PC-3 (cell line): Measurements from ENCODE around the gene CALML6. TPM values are rescaled to one million over a fixed set of nuclear protein-coding genes. Genes with fewer than 3 reads are reported as not detected.

Experiments used
- ATAC-seq: fragments of 200-7000 bp; cut with Tn5 transposase; 2 replicates; pipeline ENCODE4 v1.9.1; 2020; ENCODE audit warnings: mild to moderate bottlenecking, moderate library complexity
- BruUV-seq: library from RNA; stranded (reverse); fragments of 400-500 nt; replicated peaks from 2 replicates; lab custom pipeline; 2021; lab: Mats Ljungman, UMichigan
- CTCF ChIA-PET: fragments of 300-600 bp; sonication (Branson Sonifier 250); formaldehyde crosslinking; loops from one replicate; lab custom pipeline; 2022; ENCODE audit warnings: antibody characterized with exemption; lab: Charles Lee
- POLR2A ChIA-PET: fragments of 300-600 bp; sonication (Branson Sonifier 250); formaldehyde crosslinking; loops from one replicate; lab custom pipeline; 2022; ENCODE audit warnings: antibody characterized with exemption; ENCODE audit not compliant: unreplicated experiment; lab: Charles Lee
- DNase-seq: peaks from one replicate; pipeline ENCODE4 v3.0.0-alpha.2; 2015
- H2AFZ ChIP-seq: fragments of 300-600 bp; sonication (generic); 2 replicates; pipeline ENCODE4 v1.6.0; 2016; ENCODE audit warnings: antibody characterized with exemption, low read length
- H3F3A ChIP-seq: fragments of 300-600 bp; sonication (generic); one replicate; pipeline ENCODE4 v1.6.0; 2017; ENCODE audit warnings: antibody characterized with exemption, low read length, control low read depth, mild to moderate bottlenecking; ENCODE audit not compliant: unreplicated experiment
- H3K27ac ChIP-seq: fragments of 300-600 bp; sonication (generic); 2 replicates; pipeline ENCODE4 v1.5.1; 2016; ENCODE audit warnings: mild to moderate bottlenecking, low read length
- H3K27me3 ChIP-seq: fragments of 300-600 bp; sonication (generic); 2 replicates; pipeline ENCODE4 v1.6.1; 2016; ENCODE audit warnings: low read length, mixed read lengths
- H3K36me3 ChIP-seq: fragments of 300-600 bp; sonication (generic); 2 replicates; pipeline ENCODE4 v1.6.1; 2016; ENCODE audit warnings: low read depth, mixed run types, low read length, mixed read lengths
- H3K4me1 ChIP-seq: fragments of 300-600 bp; sonication (generic); 2 replicates; pipeline ENCODE4 v1.5.1; 2016; ENCODE audit warnings: low read length; ENCODE audit not compliant: insufficient read depth
- H3K4me2 ChIP-seq: fragments of 300-600 bp; sonication (generic); 2 replicates; pipeline ENCODE4 v1.6.0; 2016; ENCODE audit warnings: low read length
- H3K4me3 ChIP-seq: fragments of 300-600 bp; sonication (generic); 2 replicates; pipeline ENCODE4 v1.5.1; 2016; ENCODE audit warnings: mild to moderate bottlenecking, low read length, mixed read lengths
- H3K79me2 ChIP-seq: fragments of 300-600 bp; sonication (generic); 2 replicates; pipeline ENCODE4 v1.6.1; 2017; ENCODE audit warnings: low read length, mixed read lengths
- H3K9ac ChIP-seq: fragments of 300-600 bp; sonication (generic); 2 replicates; pipeline ENCODE4 v1.6.0; 2016; ENCODE audit warnings: mild to moderate bottlenecking, low read length
- H3K9me2 ChIP-seq: fragments of 300-600 bp; sonication (generic); replicated peaks from 2 replicates; pipeline ENCODE4 v1.6.1; 2016; ENCODE audit warnings: mixed run types, low read length, mixed read lengths
- H3K9me3 ChIP-seq: fragments of 300-600 bp; sonication (generic); 2 replicates; pipeline ENCODE4 v1.6.1; 2016; ENCODE audit warnings: low read length, mixed read lengths
- H4K20me1 ChIP-seq: fragments of 300-600 bp; sonication (generic); 2 replicates; pipeline ENCODE4 v1.6.1; 2016; ENCODE audit warnings: low read length, mixed read lengths
- CTCF ChIP-seq: fragments of 300-600 bp; sonication (generic); conservative IDR thresholded peaks from 2 replicates; pipeline ENCODE4 v1.5.1; 2017; ENCODE audit warnings: antibody characterized with exemption, low read depth, mild to moderate bottlenecking, low read length
- EZH2 ChIP-seq: fragments of 300-600 bp; sonication (generic); IDR thresholded peaks from one replicate; pipeline ENCODE4 v1.6.1; 2017; ENCODE audit warnings: antibody characterized with exemption, mild to moderate bottlenecking, low read length; ENCODE audit not compliant: unreplicated experiment
- EZH2phosphoT487 ChIP-seq: fragments of 300-600 bp; sonication (generic); IDR thresholded peaks from 2 replicates; pipeline ENCODE4 v1.6.1; 2018; ENCODE audit warnings: mild to moderate bottlenecking, antibody characterized with exemption, low read length, borderline replicate concordance
- intact Hi-C: fragments of 100-400 bp; cut with micrococcal nuclease; formaldehyde crosslinking; loops from 2 replicates; pipeline ENCODE4 v1.9.0; 2023
- total RNA-seq: library from RNA; depleted of rRNA; stranded (reverse); fragments of >200 nt; gene quantifications from 2 replicates; pipeline ENCODE4 v1.2.3, GENCODE V29; 2014

The CALML6 gene
- total RNA-seq, 1 experiment from 2014 or later = 1.7 TPM

GRCh38 chr1:1875932-1876331, 39.1 kb upstream of the CALML6 start:
- CTCF ChIA-PET = interaction anchor here (0.7 kb wide), 1 partner anchor 92 kb away, joined by 3 read pairs; no protein-coding TSS in a partner anchor
- no peak for DNase-seq
- Histone ChIP-seq H3K4me3 (no peak overlapping the region), H3K9me3 (no peaks in the 10 kb centered on the region), H3K27me3 (no peaks in the 10 kb centered on the region), H4K20me1 (peaks cover 84% of the 10 kb centered on the region), H3K4me2 (no peak overlapping the region), H3K27ac (no peak overlapping the region), H3K9me2 (no peaks in the 10 kb centered on the region), H3K36me3 (peaks cover 63% of the 10 kb centered on the region), H3K79me2 (peaks cover 100% of the 10 kb centered on the region), H3K4me1 (no peaks in the 10 kb centered on the region), H3K9ac (no peak overlapping the region), H2AFZ (no peak overlapping the region), H3F3A (no peaks in the 10 kb centered on the region)
- intact Hi-C loops = no loop called here
- POLR2A ChIA-PET = no interaction called here
- TF ChIP-seq CTCF (no peak), EZH2phosphoT487 (no peak), EZH2 (no peak)
- ATAC-seq = no peak
- BruUV-seq = no TSS peak

GRCh38 chr1:1876335-1876930, 38.6 kb upstream of the CALML6 start:
- DNase-seq (no peak), ATAC-seq (no peak)
- H2AFZ ChIP-seq = no peak overlapping the region
- H3K9me3 ChIP-seq = no peaks in the 10 kb centered on the region
- H3K27me3 ChIP-seq = no peaks in the 10 kb centered on the region
- H3F3A ChIP-seq = no peaks in the 10 kb centered on the region
- peaks cover 100% of the 10 kb centered on the region for H3K79me2 ChIP-seq
- no peak overlapping the region for H3K4me2 ChIP-seq
- TF ChIP-seq EZH2 (no peak), CTCF (no peak), EZH2phosphoT487 (no peak)
- no peaks in the 10 kb centered on the region for H3K9me2 ChIP-seq
- ChIA-PET CTCF (no interaction called here), POLR2A (no interaction called here)
- no peak overlapping the region for H3K27ac ChIP-seq
- no peaks in the 10 kb centered on the region for H3K4me1 ChIP-seq
- no peak overlapping the region for H3K4me3 ChIP-seq
- H3K9ac ChIP-seq = no peak overlapping the region
- H3K36me3 ChIP-seq = peaks cover 63% of the 10 kb centered on the region
- intact Hi-C loops = no loop called here
- H4K20me1 ChIP-seq = peaks cover 85% of the 10 kb centered on the region
- BruUV-seq = no TSS peak

- BruUV-seq = TSS peak; percentile 2
- no peak overlapping the region for H3K4me3 ChIP-seq
- no peak for ATAC-seq
- H3K9me3 ChIP-seq = no peaks in the 10 kb centered on the region
- no peak overlapping the region for H3K27ac ChIP-seq
- no peak for DNase-seq
- no peak overlapping the region for H3K9ac ChIP-seq
- H4K20me1 ChIP-seq = peaks cover 85% of the 10 kb centered on the region
- peaks cover 100% of the 10 kb centered on the region for H3K79me2 ChIP-seq
- no peaks in the 10 kb centered on the region for H3K27me3 ChIP-seq
- no peak overlapping the region for H2AFZ ChIP-seq
- no peaks in the 10 kb centered on the region for H3K4me1 ChIP-seq
- CTCF ChIA-PET = no interaction called here
- POLR2A ChIA-PET = interaction anchor here (0.6 kb wide), 1 partner anchor 310 kb away, joined by 6 read pairs; no protein-coding TSS in a partner anchor
- H3K4me2 ChIP-seq = no peak overlapping the region
- H3K36me3 ChIP-seq = peaks cover 56% of the 10 kb centered on the region
- intact Hi-C loops = no loop called here
- H3K9me2 ChIP-seq = no peaks in the 10 kb centered on the region
- TF ChIP-seq EZH2phosphoT487 = no peak
- TF ChIP-seq EZH2 = no peak
- no peak for TF ChIP-seq CTCF
- H3F3A ChIP-seq = no peaks in the 10 kb centered on the region
Observed at GRCh38 chr1:1877865-1878436, 37.1 kb upstream of the CALML6 start.
